Prostate gland (tissue), 2 donors: ENCODE results near the gene SPATA31D4. TPM values are rescaled to one million over a fixed set of nuclear protein-coding genes. Genes with fewer than 3 reads are reported as not detected.
"Not testable (repeated sequence)": the region's sequence is repeated elsewhere in the genome, so short reads cannot be mapped to it uniquely, and the experiment has no call there.

Experiments
- DNase-seq: peaks from one replicate; pipeline ENCODE4 v3.0.0-alpha.2; 2019; ENCODE audit warnings: low spot score
- H3K27ac ChIP-seq, 2 donors: fragments of 200-600 bp; sonication (generic); 2 replicates each; pipeline ENCODE4 v1.5.1; 2017 to 2019
- H3K27me3 ChIP-seq: fragments of 200-600 bp; sonication (generic); replicated peaks from 2 replicates; pipeline ENCODE4 v1.5.1; 2019; ENCODE audit not compliant: insufficient read depth
- H3K36me3 ChIP-seq, 2 donors: fragments of 200-600 bp; sonication (generic); 1 replicate in 1 of 2; 2 replicates in 1 of 2; pipeline versions ENCODE4 v1.5.1 to v1.8.1; 2017 to 2019
- H3K4me1 ChIP-seq: fragments of 200-600 bp; sonication (generic); replicated peaks from 2 replicates; pipeline ENCODE4 v1.5.1; 2019
- H3K4me3 ChIP-seq, 2 donors: fragments of 200-600 bp; sonication (generic); 2 replicates each; pipeline ENCODE4 v1.5.1; 2017 to 2019
- H3K9me3 ChIP-seq: fragments of 200-600 bp; sonication (generic); 2 replicates; pipeline ENCODE4 v1.5.1; 2017
- POLR2A ChIP-seq: fragments of 450-650 bp; IDR thresholded peaks from one replicate; pipeline ENCODE4 v1.6.1; 2016; ENCODE audit warnings: antibody characterized with exemption, mild to moderate bottlenecking
- POLR2AphosphoS5 ChIP-seq: sonication (generic); formaldehyde crosslinking; IDR thresholded peaks from one replicate; pipeline ENCODE4 v1.6.1; 2017; ENCODE audit warnings: antibody characterized with exemption
- WGBS: methylation state at CpG from one replicate; pipeline ENCODE4 v1.1.5; 2018; 5-methylcytosine and 5-hydroxymethylcytosine counted together
- intact Hi-C: fragments of 100-400 bp; cut with DNase I; formaldehyde crosslinking; loops from one replicate; pipeline ENCODE4 v1.14.2; 2022
- total RNA-seq, 2 donors: library from RNA; depleted of rRNA; stranded (reverse); fragments of >200 nt; gene quantifications; one replicate each; pipeline ENCODE4 v1.1.0, GENCODE V29; 2016
- TF ChIP-seq, protein P1 (sequence below), 4 experiments: fragments of 200-600 bp in 2 of 4; fragments of 450-650 bp in 2 of 4; sonication (generic) in 2 of 4; IDR thresholded peaks; 1 replicate in 3 of 4; 2 replicates in 1 of 4; pipeline ENCODE4 v1.5.1; 2016 to 2019; ENCODE audit warnings: antibody characterized with exemption in 4 of 4, mild to moderate bottlenecking in 2 of 4, moderate library complexity in 2 of 4

SPATA31D4 gene
- total RNA-seq, 2 donors from 2014 or later = 0.51 TPM; not detected in 1

DNA sequence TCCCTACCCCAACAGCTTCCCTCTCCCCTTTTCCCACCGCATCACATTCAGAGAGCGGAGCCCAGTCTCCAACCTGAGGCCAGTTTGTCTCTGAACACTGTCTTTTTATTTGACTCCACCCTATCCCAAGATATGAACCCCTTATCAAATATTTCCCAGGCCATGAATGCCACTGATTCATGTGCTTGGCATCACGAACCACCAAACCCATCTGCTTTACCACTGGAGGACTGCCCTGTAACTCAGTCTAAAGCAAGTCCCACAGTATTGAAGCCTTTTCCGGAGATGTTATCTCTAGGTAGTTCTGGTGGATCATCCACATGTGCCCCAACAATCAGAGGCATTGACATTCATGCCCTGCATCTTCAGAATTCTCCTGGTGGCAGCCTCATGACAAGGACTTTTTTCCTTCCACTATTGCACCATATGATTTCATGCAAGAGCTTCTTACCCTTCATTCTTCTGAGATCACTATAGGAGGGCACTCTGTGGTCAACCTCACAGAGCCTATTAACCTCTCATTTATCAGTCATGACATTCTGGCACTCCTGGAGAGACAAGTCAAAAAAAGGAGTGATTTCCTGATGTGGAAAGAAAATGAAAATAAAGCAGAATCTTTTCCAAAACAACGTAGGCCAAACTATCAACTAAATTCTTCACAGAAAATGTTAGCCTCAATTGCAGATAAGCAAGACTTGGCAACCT lies 12.3 kb upstream of the SPATA31D4 start:
- Histone ChIP-seq H3K27me3 (no peaks in the 10 kb centered on the region), H3K4me1 (no peaks in the 10 kb centered on the region), H3K4me3 (no peak overlapping the region), H3K36me3 (no peaks in the 10 kb centered on the region), H3K9me3 (no peaks in the 10 kb centered on the region), H3K27ac (no peak overlapping the region)
- intact Hi-C loops = no loop called here
- DNase-seq = no peak
- WGBS = 94% methylated on average over 5 of the region's 5 CpGs
- TF ChIP-seq POLR2A (no peak), POLR2AphosphoS5 (no peak)
- TF ChIP-seq, protein P1, sequence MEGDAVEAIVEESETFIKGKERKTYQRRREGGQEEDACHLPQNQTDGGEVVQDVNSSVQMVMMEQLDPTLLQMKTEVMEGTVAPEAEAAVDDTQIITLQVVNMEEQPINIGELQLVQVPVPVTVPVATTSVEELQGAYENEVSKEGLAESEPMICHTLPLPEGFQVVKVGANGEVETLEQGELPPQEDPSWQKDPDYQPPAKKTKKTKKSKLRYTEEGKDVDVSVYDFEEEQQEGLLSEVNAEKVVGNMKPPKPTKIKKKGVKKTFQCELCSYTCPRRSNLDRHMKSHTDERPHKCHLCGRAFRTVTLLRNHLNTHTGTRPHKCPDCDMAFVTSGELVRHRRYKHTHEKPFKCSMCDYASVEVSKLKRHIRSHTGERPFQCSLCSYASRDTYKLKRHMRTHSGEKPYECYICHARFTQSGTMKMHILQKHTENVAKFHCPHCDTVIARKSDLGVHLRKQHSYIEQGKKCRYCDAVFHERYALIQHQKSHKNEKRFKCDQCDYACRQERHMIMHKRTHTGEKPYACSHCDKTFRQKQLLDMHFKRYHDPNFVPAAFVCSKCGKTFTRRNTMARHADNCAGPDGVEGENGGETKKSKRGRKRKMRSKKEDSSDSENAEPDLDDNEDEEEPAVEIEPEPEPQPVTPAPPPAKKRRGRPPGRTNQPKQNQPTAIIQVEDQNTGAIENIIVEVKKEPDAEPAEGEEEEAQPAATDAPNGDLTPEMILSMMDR (IDR thresholded peaks at IDR 0.05) = no peak

DNA sequence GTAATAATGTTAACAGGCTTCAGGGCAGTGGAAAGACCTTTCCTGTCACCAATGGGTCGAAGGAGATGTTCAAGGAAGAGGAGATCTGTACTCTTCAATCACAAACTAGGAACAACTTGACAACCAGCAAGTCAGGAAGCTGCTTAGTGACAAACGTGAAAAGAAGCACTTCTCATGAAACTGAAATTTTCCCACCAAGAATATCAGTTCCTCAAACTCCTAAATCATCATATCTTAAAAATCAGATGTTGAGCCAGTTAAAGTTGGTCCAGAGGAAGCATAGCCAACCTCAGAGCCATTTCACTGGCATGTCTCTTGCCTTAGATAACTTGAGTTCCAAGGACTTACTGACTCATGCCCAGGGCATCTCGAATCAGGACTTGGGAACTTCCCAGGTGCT lies 9.7 kb upstream of the SPATA31D4 start:
- 75% methylated on average over 1 of the region's 3 CpGs for WGBS
- intact Hi-C loops = not testable (repeated sequence)

DNA sequence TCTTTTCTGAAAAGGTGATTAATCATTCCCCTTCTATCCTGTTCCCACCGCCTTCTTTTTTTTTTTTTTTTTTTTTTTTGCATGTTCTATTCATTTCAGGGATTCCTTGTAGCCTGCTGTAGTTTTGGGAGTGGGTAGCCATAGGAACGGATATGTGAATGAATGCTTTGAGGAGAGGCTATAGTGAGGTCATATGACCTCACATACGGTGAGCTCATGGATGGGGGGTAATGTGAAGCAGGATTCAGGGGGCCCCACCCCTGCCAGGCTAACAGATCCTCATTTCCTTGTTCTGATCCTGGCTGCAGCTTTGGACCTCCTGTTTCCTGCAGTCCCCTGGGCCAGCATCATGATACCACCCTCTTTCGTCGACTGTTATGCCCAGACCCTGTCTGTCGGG lies 1.9 kb downstream of the SPATA31D4 start:
- DNase-seq, H3K4me1 ChIP-seq, H3K36me3 ChIP-seq, H3K9me3 ChIP-seq, H3K27me3 ChIP-seq, intact Hi-C loops, H3K4me3 ChIP-seq, H3K27ac ChIP-seq: not testable (repeated sequence)
- no CpG with 5 or more reads among the region's 6 CpGs for WGBS

More for the DNA sequence above, 9.7 kb upstream of the SPATA31D4 start:
- not testable (repeated sequence) for H3K9me3 ChIP-seq, DNase-seq, H3K4me3 ChIP-seq, H3K4me1 ChIP-seq, H3K36me3 ChIP-seq, H3K27me3 ChIP-seq, H3K27ac ChIP-seq

DNA sequence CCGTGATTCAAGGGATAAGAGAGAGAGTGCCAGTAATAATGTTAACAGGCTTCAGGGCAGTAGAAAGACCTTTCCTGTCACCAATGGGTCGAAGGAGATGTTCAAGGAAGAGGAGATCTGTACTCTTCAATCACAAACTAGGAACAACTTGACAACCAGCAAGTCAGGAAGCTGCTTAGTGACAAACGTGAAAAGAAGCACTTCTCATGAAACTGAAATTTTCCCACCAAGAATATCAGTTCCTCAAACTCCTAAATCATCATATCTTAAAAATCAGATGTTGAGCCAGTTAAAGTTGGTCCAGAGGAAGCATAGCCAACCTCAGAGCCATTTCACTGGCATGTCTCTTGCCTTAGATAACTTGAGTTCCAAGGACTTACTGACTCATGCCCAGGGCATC lies 5.3 kb downstream of the SPATA31D4 start:
- H3K4me3 ChIP-seq, H3K4me1 ChIP-seq, H3K36me3 ChIP-seq, H3K27ac ChIP-seq, intact Hi-C loops, H3K9me3 ChIP-seq, H3K27me3 ChIP-seq, DNase-seq: not testable (repeated sequence)
- WGBS = no CpG with 5 or more reads among the region's 3 CpGs

DNA sequence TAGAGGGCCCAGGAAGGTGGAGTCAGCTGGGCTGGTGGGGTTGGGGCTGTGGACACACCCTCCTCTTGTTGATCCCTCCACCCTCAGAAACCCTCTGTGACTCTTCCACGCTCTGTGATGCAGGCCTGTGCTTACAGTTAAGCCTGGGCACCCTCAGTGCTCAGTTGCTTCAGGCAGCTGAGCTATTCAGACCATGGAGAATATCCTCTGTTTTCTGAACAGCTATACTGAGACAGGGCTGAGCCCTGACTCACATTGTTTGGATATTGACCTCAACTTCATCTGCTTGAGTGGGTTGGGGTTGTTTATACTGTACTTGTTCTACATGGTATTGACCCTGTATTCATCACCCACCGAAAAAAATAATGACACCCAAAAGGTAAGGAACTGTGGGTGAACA lies 15.2 kb downstream of the SPATA31D4 start, which contains the start of gene SPATA31D3:
TSS of gene SPATA31D3 (plus strand) at position 108 of the 400 bp plus-strand sequence. CDS start at position 194, 86 bp downstream.
- H3K9me3 ChIP-seq, H3K4me3 ChIP-seq, H3K36me3 ChIP-seq, H3K27me3 ChIP-seq, H3K4me1 ChIP-seq, H3K27ac ChIP-seq, intact Hi-C loops, DNase-seq: not testable (repeated sequence)
- WGBS = no CpG with 5 or more reads among the region's 2 CpGs

DNA sequence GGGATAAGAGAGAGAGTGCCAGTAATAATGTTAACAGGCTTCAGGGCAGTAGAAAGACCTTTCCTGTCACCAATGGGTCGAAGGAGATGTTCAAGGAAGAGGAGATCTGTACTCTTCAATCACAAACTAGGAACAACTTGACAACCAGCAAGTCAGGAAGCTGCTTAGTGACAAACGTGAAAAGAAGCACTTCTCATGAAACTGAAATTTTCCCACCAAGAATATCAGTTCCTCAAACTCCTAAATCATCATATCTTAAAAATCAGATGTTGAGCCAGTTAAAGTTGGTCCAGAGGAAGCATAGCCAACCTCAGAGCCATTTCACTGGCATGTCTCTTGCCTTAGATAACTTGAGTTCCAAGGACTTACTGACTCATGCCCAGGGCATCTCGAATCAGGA lies 20.4 kb downstream of the SPATA31D4 start:
- intact Hi-C loops, H3K36me3 ChIP-seq, H3K9me3 ChIP-seq, DNase-seq, H3K4me3 ChIP-seq, H3K27ac ChIP-seq, H3K4me1 ChIP-seq, H3K27me3 ChIP-seq: not testable (repeated sequence)
- WGBS = no CpG with 5 or more reads among the region's 3 CpGs

DNA sequence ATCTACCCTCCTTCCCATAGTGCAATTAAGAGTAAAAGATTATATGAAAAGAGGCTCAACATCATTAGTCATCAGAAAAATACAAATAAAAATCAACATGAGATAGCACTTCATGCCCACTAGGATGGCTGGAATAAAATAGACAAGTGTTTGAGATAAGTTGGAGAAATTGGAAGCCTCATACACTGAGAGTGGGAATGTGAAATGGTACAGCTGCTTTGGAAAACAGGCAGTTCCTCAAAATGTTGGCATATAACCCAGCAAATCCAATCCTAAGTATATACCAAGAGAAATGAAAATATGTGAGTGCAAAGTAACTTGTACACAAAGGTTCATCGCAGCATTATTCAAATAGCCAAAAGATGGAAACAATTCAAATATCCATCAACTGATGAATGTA lies 24.9 kb downstream of the SPATA31D4 start:
- TF ChIP-seq, protein P1 (IDR thresholded peaks at IDR 0.05) = no peak
- TF ChIP-seq POLR2A (no peak), POLR2AphosphoS5 (no peak)
- WGBS = 88% methylated on average over 1 of the region's 1 CpG
- intact Hi-C loops = no loop called here

More for the DNA sequence above, 24.9 kb downstream of the SPATA31D4 start:
- no peak overlapping the region for H3K27ac ChIP-seq
- H3K9me3 ChIP-seq = no peaks in the 10 kb centered on the region
- no peak overlapping the region for H3K4me3 ChIP-seq
- no peak for DNase-seq
- H3K4me1 ChIP-seq = no peaks in the 10 kb centered on the region
- H3K36me3 ChIP-seq = no peaks in the 10 kb centered on the region
- H3K27me3 ChIP-seq = no peaks in the 10 kb centered on the region
